ENCODE measurements around the gene CDC6.

The CDC6 gene

GRCh38 chr17:40287494-40288369, at the start of gene CDC6:
Gene CDC6 (plus strand): TSS chr17:40287879. CDS start chr17:40289421, 1,542 bp downstream.
- peak; percentile 98 for DNase-seq (ENCODE audit: low read depth, low spot score)

- no peak for DNase-seq (ENCODE audit: low read depth, low spot score)
Observed at GRCh38 chr17:40241252-40241834, 46.3 kb upstream of the CDC6 start.

GRCh38 chr17:40242774-40243173, 44.9 kb upstream of the CDC6 start:
- no peak for DNase-seq (ENCODE audit: low read depth, low spot score)

GRCh38 chr17:40243761-40244160, 43.9 kb upstream of the CDC6 start:
- DNase-seq (ENCODE audit: low read depth, low spot score) = no peak

- DNase-seq (ENCODE audit: low read depth, low spot score) = no peak
Observed at GRCh38 chr17:40244255-40244654, 43.4 kb upstream of the CDC6 start.

- no peak for DNase-seq (ENCODE audit: low read depth, low spot score)
Observed at GRCh38 chr17:40247926-40248495, 39.7 kb upstream of the CDC6 start.

- DNase-seq (ENCODE audit: low read depth, low spot score) = no peak
Observed at GRCh38 chr17:40248507-40248906, 39.2 kb upstream of the CDC6 start.

GRCh38 chr17:40251576-40251975, 36.1 kb upstream of the CDC6 start:
- DNase-seq (ENCODE audit: low read depth, low spot score) = no peak

GRCh38 chr17:40253565-40253964, 34.1 kb upstream of the CDC6 start:
- no peak for DNase-seq (ENCODE audit: low read depth, low spot score)

- no peak for DNase-seq (ENCODE audit: low read depth, low spot score)
Observed at GRCh38 chr17:40259505-40259904, 28.2 kb upstream of the CDC6 start.

- no peak for DNase-seq (ENCODE audit: low read depth, low spot score)
Observed at GRCh38 chr17:40260528-40260927, 27.2 kb upstream of the CDC6 start.

- no peak for DNase-seq (ENCODE audit: low read depth, low spot score)
Observed at GRCh38 chr17:40264458-40265185, 23.1 kb upstream of the CDC6 start.

GRCh38 chr17:40265337-40265736, 22.3 kb upstream of the CDC6 start:
- DNase-seq (ENCODE audit: low read depth, low spot score) = no peak

- DNase-seq (ENCODE audit: low read depth, low spot score) = no peak
Observed at GRCh38 chr17:40266882-40267281, 20.8 kb upstream of the CDC6 start.

- DNase-seq (ENCODE audit: low read depth, low spot score) = no peak
Observed at GRCh38 chr17:40268141-40268712, 19.5 kb upstream of the CDC6 start.

- no peak for DNase-seq (ENCODE audit: low read depth, low spot score)
Observed at GRCh38 chr17:40278414-40278813, 9.3 kb upstream of the CDC6 start.

GRCh38 chr17:40279402-40279801, 8.3 kb upstream of the CDC6 start:
- no peak for DNase-seq (ENCODE audit: low read depth, low spot score)

GRCh38 chr17:40281663-40282062, 6.0 kb upstream of the CDC6 start:
- DNase-seq (ENCODE audit: low read depth, low spot score) = no peak

- DNase-seq (ENCODE audit: low read depth, low spot score) = no peak
Observed at GRCh38 chr17:40283662-40284061, 4.0 kb upstream of the CDC6 start.

GRCh38 chr17:40284085-40284713, 3.5 kb upstream of the CDC6 start:
- DNase-seq (ENCODE audit: low read depth, low spot score) = no peak

GRCh38 chr17:40286473-40286872, 1.2 kb upstream of the CDC6 start:
- DNase-seq (ENCODE audit: low read depth, low spot score) = no peak

Measured in activated naive CD8-positive, alpha-beta T cell treated with anti-CD3 and anti-CD28 coated beads, Interleukin-2, amount 50 U/mL, for 16 hours (primary cell).